MCF 10A (cell line): Measurements from ENCODE around the gene NES. TPM values are rescaled to one million over a fixed set of nuclear protein-coding genes. Genes with fewer than 3 reads are reported as not detected.

Experiments
- BruUV-seq: library from RNA; stranded (reverse); fragments of 400-500 nt; replicated peaks from 2 replicates; lab custom pipeline; 2021; lab: Mats Ljungman, UMichigan
- CTCF ChIA-PET: fragments of 300-600 bp; sonication (Branson Sonifier 250); formaldehyde crosslinking; extraction: SDS; loops from one replicate; lab custom pipeline; 2021; ENCODE audit warnings: antibody characterized with exemption, inconsistent platforms; lab: Yijun Ruan, JAX
- POLR2A ChIA-PET: fragments of 300-600, 350-650 bp; sonication (Branson Sonifier 250); formaldehyde crosslinking; extraction: SDS; loops from one replicate; lab custom pipeline; 2020; ENCODE audit warnings: antibody characterized with exemption, inconsistent platforms; lab: Yijun Ruan, JAX
- DNase-seq: peaks from one replicate; pipeline ENCODE4 v3.0.0-alpha.2; 2018; ENCODE audit not compliant: unreplicated experiment
- H3K27ac Mint-ChIP-seq: one replicate; pipeline ENCODE4 v1.8.0; 2022; ENCODE audit warnings: mild to moderate bottlenecking, low read depth, mixed read lengths; ENCODE audit not compliant: unreplicated experiment
- H3K27me3 Mint-ChIP-seq: one replicate; pipeline ENCODE4 v1.8.0; 2022; ENCODE audit warnings: mixed read lengths; ENCODE audit not compliant: insufficient read depth, unreplicated experiment
- H3K36me3 Mint-ChIP-seq: one replicate; pipeline ENCODE4 v1.8.0; 2022; ENCODE audit warnings: mild to moderate bottlenecking, moderate library complexity, mixed read lengths; ENCODE audit not compliant: insufficient read depth, unreplicated experiment
- H3K4me1 Mint-ChIP-seq: one replicate; pipeline ENCODE4 v1.8.0; 2022; ENCODE audit warnings: mixed read lengths; ENCODE audit not compliant: insufficient read depth, unreplicated experiment
- H3K4me3 Mint-ChIP-seq: one replicate; pipeline ENCODE4 v1.8.0; 2022; ENCODE audit warnings: mild to moderate bottlenecking, moderate library complexity, mixed read lengths; ENCODE audit not compliant: unreplicated experiment
- H3K9me3 Mint-ChIP-seq: one replicate; pipeline ENCODE4 v1.8.0; 2022; ENCODE audit warnings: mixed read lengths; ENCODE audit not compliant: unreplicated experiment
- CTCF ChIP-seq: fragments of 200-600 bp; IDR thresholded peaks from one replicate; pipeline ENCODE4 v1.8.0; 2022; ENCODE audit warnings: antibody characterized with exemption, mild to moderate bottlenecking; ENCODE audit not compliant: unreplicated experiment
- intact Hi-C: fragments of 100-400 bp; cut with micrococcal nuclease; formaldehyde crosslinking; loops from 2 replicates; pipeline ENCODE4 v1.14.1; 2022
- total RNA-seq: library from RNA; stranded (reverse); gene quantifications from 2 replicates; pipeline ENCODE4 v1.2.3, GENCODE V29; 2022

NES gene
- total RNA-seq, 1 experiment from 2014 or later, result not detected

- POLR2A ChIA-PET, result interaction anchor here (1.0 to 9.9 kb wide), 2 partner anchors 16 to 206 kb away, joined by 3 to 63 read pairs; no protein-coding TSS in a partner anchor
- no peaks in the 10 kb centered on the region for H3K9me3 Mint-ChIP-seq
- no TSS peak for BruUV-seq
- CTCF ChIA-PET, result interaction anchor here (0.7 to 47.2 kb wide), 11 partner anchors 8 to 1456 kb away, joined by 3 to 2415 read pairs (median 4); partner anchors contain the start of genes CRABP2, ISG20L2, METTL25B and NES
- H3K4me1 Mint-ChIP-seq, result peaks cover 39% of the 10 kb centered on the region
- intact Hi-C loops, result loop anchor here (1.0 kb wide), 1 partner anchor 16 kb away; no protein-coding TSS in a partner anchor
- no peaks in the 10 kb centered on the region for H3K27me3 Mint-ChIP-seq
- no peak for DNase-seq
- no peak for TF ChIP-seq CTCF
- H3K36me3 Mint-ChIP-seq, result no peaks in the 10 kb centered on the region
- peak within 1 kb of the TSS; percentile 66 for H3K4me3 Mint-ChIP-seq
- peak within 1 kb of the TSS; percentile 10 for H3K27ac Mint-ChIP-seq
Measured at GRCh38 chr1:156705321-156705917, 28.2 kb upstream of the NES start, which contains the start of gene CRABP2. Gene CRABP2 (minus strand): TSS chr1:156705583. CDS start chr1:156705446, 137 bp downstream.

GRCh38 chr1:156704930-156705320 is 27.7 kb upstream of the NES start:
- Mint-ChIP-seq H3K27ac (peak overlapping the region; percentile 10), H3K4me1 (peaks cover 34% of the 10 kb centered on the region)
- no TSS peak for BruUV-seq

GRCh38 chr1:156704166-156704711 is 27.0 kb upstream of the NES start:
- Mint-ChIP-seq H3K9me3 (no peaks in the 10 kb centered on the region), H3K27me3 (no peaks in the 10 kb centered on the region), H3K27ac (peak overlapping the region; percentile 10), H3K36me3 (peaks cover 6% of the 10 kb centered on the region), H3K4me3 (peak overlapping the region; percentile 66), H3K4me1 (peaks cover 28% of the 10 kb centered on the region)
- ChIA-PET CTCF (interaction anchor here (2.9 to 47.2 kb wide), 3 partner anchors 9 to 43 kb away, joined by 18 to 2415 read pairs (median 2415); partner anchors contain the start of genes CRABP2, ISG20L2, METTL25B and NES), POLR2A (interaction anchor here (0.7 to 9.9 kb wide), 3 partner anchors 15 to 43 kb away, joined by 3 to 63 read pairs (median 5); no protein-coding TSS in a partner anchor)
- DNase-seq, result no peak
- no peak for TF ChIP-seq CTCF
- intact Hi-C loops, result no loop called here
- no TSS peak for BruUV-seq

More at GRCh38 chr1:156704930-156705320, 27.7 kb upstream of the NES start:
- Mint-ChIP-seq H3K27me3 (no peaks in the 10 kb centered on the region), H3K4me3 (peak overlapping the region; percentile 66), H3K9me3 (no peaks in the 10 kb centered on the region), H3K36me3 (no peaks in the 10 kb centered on the region)
- intact Hi-C loops, result loop anchor here (1.0 kb wide), 1 partner anchor 16 kb away; no protein-coding TSS in a partner anchor
- DNase-seq, result peak; percentile 95
- ChIA-PET POLR2A (interaction anchor here (1.9 to 9.9 kb wide), 2 partner anchors 16 to 44 kb away, joined by 5 to 63 read pairs; no protein-coding TSS in a partner anchor), CTCF (interaction anchor here (1.4 to 47.2 kb wide), 4 partner anchors 8 to 85 kb away, joined by 4 to 2415 read pairs (median 1216); partner anchors contain the start of genes CRABP2, ISG20L2, METTL25B and NES)
- TF ChIP-seq CTCF, result no peak

- H3K36me3 Mint-ChIP-seq, result peaks cover 6% of the 10 kb centered on the region
- H3K9me3 Mint-ChIP-seq, result no peaks in the 10 kb centered on the region
- ChIA-PET CTCF (interaction anchor here (0.9 to 47.2 kb wide), 4 partner anchors 8 to 77 kb away, joined by 5 to 2415 read pairs (median 1210); partner anchors contain the start of genes CRABP2, ISG20L2, METTL25B and NES), POLR2A (interaction anchor here (0.7 to 1.9 kb wide), 2 partner anchors 14 to 42 kb away, joined by 3 to 5 read pairs; no protein-coding TSS in a partner anchor)
- H3K27me3 Mint-ChIP-seq, result no peaks in the 10 kb centered on the region
- peaks cover 25% of the 10 kb centered on the region for H3K4me1 Mint-ChIP-seq
- no peak overlapping the region for H3K4me3 Mint-ChIP-seq
- H3K27ac Mint-ChIP-seq, result no peak overlapping the region
- intact Hi-C loops, result no loop called here
- no TSS peak for BruUV-seq
- TF ChIP-seq CTCF, result no peak
- no peak for DNase-seq
Measured at GRCh38 chr1:156703741-156704140, 26.5 kb upstream of the NES start.
